HG03342 (cell line): ENCODE data around the gene SRGAP1.
A peak's percentile ranks its signal among the peaks of the same experiment; 100 is the strongest.
"Not testable (repeated sequence)": the region's sequence is repeated elsewhere in the genome, so short reads cannot be mapped to it uniquely, and the experiment has no call there.

Experiments
- ATAC-seq: cut with Tn5 transposase; IDR thresholded peaks from one replicate; pipeline ENCODE4 v1.9.1; 2021; ENCODE audit warnings: mild to moderate bottlenecking, moderate library complexity; ENCODE audit not compliant: unreplicated experiment

SRGAP1 gene

DNA sequence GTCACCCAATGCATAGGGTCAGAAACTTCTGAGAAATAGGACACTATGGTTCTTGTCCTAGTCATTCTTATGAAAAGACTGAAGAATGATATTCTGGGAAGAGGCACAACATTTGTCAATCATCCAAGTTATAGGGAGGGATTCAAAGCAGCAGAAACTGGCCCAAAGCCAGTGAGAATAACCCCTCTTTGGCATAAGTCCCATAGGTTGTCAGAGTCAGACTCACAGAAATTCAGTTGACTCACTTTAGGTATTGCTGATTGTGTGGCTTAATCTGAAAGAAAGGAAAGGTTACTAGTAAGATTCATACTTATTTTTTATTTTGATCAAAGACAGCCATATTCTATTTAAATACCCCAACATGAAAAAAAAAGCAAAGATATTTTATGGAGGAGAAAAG lies 151.0 kb downstream of the SRGAP1 start:
- ATAC-seq = no peak

DNA sequence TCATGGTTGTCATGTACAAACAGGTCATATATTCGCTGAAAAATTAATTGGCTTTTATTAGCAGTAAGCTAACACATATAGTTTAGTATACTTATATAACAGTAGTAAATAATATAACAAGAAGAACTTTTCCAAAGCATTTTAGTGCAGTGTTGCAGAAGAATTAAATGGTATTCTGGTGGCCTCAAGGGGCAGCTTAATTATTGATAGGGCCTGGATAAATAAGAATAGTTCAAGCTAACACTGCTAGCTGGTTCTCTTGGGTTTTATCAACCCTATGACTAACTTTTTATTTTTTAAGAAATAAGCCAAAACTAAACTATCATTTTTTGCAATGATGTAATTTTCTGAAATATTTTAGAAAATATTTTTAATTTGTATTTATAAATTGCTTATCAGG lies 152.1 kb downstream of the SRGAP1 start:
- no peak for ATAC-seq

DNA sequence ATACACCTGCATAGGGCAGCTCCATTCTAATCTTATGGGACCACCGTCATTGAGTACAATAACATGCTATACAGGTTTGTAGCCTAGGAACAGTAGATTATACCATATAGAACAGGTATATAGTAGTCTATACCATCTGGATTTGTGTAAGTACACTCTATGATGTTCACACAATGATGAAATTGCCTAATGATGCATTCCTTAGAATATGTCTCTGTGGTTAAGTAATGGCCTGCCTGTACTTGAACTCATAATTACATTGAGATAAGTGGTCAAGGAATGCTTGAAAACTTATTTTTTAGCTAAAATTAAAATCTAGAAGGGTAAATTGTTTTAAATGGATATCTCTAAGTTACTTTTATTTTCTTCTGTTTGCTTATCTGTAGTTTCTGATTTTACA lies 152.7 kb downstream of the SRGAP1 start:
- no peak for ATAC-seq

GRCh38 chr12:63998584-63998983 lies 154.1 kb downstream of the SRGAP1 start:
- ATAC-seq = no peak

DNA sequence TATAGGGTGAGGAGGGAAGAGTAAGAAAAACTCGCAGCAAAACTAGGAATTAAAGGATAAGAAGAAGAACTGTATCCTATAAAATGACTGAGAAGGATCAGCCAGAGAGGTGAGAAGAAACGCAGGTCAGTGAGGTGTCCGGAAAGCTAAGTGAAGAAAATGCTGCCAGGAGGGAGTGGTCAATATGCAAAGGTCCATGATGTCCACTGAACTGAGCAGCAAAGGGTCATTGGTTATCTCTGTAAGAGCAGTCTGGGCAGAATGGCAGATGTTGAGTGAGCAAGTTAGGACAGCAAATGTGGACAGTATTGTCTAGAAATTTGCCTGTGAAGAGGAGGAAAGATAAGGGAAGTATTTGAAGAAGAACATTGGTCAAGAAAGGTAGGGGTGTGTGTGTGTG lies 155.4 kb downstream of the SRGAP1 start:
- ATAC-seq = no peak

DNA sequence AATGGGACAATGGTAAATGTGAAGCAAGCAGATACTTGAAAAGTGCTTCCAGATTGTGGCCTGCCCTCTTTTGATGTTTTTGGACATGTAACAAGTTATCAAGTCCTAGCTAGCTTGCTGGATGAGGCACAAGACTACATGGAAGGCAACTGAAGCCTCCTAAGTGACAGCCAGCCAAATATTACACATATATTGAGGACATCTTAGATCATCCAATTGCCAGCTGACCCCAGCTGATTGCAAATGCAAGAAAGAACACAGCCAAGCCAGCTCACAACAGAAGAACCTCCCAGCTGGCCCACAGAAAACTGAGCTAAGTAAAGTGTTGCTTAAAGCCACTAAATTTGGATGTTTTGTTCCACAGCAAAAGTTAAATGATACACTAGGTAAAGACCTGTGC lies 156.9 kb downstream of the SRGAP1 start:
- no peak for ATAC-seq

- ATAC-seq = no peak
Measured at GRCh38 chr12:64004641-64005040, 160.1 kb downstream of the SRGAP1 start.

GRCh38 chr12:64006211-64006825 lies 161.8 kb downstream of the SRGAP1 start:
- ATAC-seq = no peak

DNA sequence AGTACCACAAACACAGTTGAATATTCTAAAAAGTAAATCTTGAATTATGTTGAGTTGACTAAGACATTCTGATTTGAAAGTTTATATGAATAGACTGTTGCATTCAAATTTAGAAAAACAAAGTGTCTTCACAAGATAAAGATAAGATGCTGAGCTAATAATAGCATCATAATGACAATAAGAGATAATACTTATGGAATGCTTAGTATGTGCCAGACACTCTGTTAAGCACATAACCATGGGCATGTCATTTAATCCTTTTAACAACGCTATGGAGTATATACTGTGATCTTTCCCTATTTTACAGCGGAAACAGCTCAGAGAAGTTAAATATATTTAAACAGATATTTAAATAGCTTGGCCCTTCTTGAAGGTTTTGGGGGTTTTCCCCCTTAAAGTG lies 163.4 kb downstream of the SRGAP1 start:
- ATAC-seq = no peak

- ATAC-seq = no peak
Measured at GRCh38 chr12:64008596-64008995, 164.1 kb downstream of the SRGAP1 start.

DNA sequence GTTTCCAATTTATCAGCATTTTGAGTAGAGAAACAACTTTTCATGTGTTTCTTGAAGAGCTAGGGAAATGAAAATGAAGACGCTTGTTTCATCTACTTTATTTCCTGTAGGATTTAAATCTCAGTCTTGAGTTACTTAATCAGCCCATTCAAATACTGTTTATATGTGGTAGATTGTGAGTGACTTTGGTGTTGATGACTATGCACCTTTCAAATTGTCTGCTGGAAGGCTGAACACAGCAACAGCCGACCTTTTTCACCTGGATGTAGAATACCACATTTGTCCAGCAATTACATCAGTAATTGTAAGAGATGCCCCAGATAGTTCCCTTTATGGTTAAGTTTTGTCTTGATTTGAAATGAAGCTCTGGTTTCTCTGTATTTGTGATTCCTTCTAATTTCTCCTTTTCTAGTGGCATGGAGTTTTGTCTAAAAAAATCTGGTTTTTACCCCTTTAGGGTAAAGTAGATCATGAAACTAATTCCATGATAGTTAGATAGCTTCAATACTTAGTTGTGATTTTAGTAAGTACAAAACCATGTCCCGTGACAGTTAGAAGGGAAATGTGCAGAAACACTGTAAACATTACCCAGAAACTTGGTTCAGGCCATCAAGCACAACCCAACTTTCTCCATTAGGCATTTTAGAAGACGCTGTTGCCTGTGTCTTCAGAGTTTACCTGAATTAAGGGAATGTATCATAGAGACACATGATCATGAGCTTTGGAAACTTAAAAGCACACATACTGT lies 165.0 kb downstream of the SRGAP1 start:
- ATAC-seq = peak; percentile 41

DNA sequence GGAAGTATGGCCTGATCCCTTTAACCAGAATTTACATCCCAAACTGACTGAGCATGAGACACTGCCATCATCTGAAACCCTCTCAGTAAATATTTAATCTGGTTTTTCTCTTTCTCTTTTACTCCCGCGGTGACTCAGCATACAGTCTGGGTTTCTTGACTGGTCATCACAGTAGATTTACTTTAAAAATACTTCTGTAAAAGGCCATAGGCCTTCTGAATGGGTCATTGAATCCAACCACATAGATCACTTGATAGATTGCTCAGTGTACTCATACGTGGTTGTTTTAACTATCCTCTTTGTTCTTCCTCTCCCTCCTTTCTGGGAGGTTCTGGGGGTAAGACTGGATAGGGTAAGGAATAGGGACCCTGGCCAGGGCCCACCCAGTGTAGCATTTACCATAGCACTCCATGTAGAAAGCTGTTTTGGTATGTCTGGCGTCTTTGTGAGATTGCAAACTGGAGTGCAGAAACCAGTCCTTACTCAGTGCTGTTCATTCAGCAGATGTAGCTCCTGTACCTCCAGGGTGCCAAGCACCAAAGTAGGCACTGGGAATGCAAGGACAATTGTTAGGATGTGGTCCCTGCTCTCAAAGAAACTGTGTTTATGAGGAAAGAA lies 165.7 kb downstream of the SRGAP1 start:
- peak; percentile 87 for ATAC-seq

GRCh38 chr12:64016521-64016920 lies 172.0 kb downstream of the SRGAP1 start:
- ATAC-seq = no peak

DNA sequence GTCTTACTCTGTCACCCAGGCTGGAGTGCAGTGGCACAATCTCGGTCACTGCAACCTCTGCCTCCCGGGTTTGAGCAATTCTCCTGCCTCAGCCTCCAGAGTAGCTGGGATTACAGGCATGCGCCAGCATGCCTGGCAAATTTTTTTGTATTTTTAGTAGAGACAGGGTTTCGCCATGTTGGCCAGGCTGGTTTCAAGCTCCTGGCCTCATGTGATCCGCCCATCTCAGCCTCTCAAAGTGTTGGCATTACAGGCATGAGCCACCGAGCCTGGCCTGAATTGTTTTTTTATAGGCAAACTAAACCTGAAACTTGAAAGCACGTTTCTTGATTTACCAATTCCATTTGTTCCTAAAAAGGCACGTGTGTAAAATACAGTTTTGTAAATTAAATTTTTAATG lies 173.6 kb downstream of the SRGAP1 start:
- ATAC-seq = not testable (repeated sequence)

DNA sequence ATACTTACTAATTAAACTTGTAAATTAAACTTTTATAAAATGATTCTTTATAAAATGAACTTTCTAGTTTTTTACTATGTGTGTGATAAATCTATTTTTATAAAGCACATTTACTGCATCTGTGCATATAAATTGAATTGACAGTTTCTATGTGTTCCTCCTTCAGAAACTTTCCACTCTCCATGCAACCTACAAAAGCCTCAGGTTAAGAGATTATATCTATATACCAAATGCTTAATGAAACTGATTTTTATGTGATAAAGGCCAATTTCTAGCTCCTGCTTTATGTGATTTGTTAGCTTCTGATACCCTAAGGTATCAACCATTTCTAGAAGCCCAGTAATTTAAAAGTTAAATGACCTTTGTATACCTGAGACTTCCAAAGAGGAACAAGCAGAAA lies 174.0 kb downstream of the SRGAP1 start:
- no peak for ATAC-seq

DNA sequence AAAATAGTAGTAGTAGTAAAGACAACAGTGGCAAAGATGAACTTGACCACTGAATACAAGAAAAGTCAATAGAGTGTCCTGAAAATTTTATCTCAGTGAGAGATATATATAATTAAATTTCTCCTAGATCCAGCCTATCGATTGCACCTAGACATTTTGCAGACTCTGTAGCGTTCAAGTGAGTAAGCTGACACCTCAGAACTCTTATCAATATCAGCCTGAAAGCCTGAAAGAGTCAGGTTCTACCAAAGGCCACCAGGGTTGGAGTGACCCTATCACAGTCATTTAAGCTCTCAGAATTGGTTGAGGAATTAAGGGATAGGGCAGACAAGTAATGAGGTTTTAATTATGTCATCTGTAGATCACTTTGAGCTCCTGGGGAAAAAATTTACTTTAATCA lies 174.6 kb downstream of the SRGAP1 start:
- no peak for ATAC-seq

GRCh38 chr12:64019654-64020053 lies 175.2 kb downstream of the SRGAP1 start:
- no peak for ATAC-seq

GRCh38 chr12:64025174-64025958 lies 180.9 kb downstream of the SRGAP1 start:
- no peak for ATAC-seq

GRCh38 chr12:64027311-64027710 lies 182.8 kb downstream of the SRGAP1 start:
- no peak for ATAC-seq

- ATAC-seq = no peak
Measured at GRCh38 chr12:64028541-64028940, 184.0 kb downstream of the SRGAP1 start.

DNA sequence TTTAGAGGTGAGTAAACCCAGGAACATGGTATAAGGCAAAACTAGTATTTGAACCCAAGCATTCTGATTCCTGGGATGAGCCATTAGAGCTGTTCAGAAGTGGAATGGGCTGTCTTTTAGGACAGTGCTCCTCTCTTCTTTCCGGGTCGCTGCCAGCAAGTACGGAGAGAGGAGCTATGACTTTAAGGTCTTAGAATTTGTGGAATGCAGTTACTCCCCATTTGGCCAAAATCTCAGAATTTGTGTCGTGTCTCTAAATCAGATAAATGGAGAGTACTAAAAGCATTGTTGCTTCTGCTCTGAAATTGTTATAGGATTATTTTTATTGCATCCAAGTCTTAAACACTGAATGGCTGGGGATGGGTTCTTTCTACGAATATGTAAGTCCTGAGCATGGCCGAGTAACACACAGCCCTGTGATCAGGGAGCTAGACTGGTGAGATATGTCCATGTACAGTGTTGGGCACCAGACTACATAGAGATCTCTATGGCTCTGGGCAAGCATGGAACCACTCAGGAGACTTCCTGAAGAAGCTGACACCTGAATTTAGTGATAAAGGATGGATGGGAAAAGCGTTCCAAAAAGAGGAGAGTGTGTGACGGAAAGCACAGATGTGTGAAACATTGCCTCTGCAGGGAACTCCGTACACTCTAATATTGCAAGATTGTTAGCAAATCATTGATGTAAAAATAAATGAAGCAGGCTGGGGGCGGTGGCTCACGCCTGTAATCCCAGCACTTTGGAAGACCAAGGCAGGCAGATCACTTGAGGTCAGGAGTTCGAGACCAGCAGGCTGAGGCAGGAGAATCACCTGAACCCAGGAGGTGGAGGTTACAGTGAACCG lies 184.7 kb downstream of the SRGAP1 start:
- no peak for ATAC-seq
